GM18520 (cell line): Measurements from ENCODE around the gene EZH1.

Experiments
- ATAC-seq: cut with Tn5 transposase; IDR thresholded peaks from one replicate; pipeline ENCODE4 v1.9.1; 2021; ENCODE audit not compliant: unreplicated experiment

EZH1 gene

DNA sequence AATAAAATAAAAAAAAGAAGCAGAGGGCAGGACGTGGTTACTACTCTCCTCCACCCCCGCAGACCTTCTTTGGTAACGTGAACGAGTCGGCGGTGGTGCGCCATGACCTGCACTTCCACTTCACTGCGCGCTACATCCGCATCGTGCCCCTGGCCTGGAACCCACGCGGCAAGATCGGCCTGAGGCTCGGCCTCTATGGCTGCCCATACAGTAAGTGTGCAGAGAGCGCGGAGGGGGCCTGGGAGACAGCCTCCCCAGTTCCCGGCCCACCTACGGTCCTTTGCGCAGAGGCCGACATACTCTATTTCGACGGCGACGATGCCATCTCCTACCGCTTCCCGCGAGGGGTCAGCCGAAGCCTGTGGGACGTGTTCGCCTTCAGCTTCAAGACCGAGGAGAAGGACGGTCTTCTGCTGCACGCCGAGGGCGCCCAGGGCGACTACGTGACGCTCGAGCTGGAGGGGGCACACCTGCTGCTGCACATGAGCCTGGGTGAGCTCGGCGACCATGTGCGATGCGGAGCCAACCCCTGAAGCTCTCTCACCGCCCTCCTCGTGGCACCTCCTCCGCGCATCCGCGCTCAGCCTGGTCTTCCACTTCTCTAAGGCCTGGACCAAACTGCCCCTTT is 59.8 kb downstream of the EZH1 start:
- ATAC-seq = no peak

DNA sequence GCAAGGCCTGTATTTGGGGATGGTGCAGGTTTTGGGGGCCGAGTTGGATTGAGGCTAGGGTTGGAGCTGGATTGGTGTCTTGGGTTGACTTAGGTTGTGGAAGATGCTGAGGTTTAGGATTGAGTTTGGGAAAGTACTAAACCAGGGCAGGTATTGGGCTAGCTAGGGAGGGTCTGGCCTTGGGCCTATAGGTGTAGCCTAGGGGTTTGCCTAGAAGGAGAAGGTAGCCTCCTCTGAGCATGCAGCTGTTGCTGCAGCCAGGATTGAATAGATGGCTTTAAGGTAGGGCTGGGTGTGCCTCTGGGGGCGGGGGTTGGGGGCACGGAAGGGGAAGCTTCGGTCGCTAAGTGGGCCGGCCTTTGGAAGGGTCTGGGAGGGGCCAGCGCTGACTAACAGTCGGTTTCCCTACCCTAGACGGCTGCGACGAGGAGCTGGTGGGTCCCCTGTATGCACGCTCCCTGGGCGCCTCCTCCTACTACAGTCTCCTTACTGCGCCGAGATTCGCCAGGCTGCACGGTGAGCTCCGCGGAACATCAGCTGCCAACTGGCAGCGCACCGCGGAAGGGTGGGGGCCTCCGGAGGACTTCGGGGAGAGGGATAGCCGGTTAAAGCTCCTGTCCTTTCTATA is 61.3 kb downstream of the EZH1 start:
- ATAC-seq = no peak

DNA sequence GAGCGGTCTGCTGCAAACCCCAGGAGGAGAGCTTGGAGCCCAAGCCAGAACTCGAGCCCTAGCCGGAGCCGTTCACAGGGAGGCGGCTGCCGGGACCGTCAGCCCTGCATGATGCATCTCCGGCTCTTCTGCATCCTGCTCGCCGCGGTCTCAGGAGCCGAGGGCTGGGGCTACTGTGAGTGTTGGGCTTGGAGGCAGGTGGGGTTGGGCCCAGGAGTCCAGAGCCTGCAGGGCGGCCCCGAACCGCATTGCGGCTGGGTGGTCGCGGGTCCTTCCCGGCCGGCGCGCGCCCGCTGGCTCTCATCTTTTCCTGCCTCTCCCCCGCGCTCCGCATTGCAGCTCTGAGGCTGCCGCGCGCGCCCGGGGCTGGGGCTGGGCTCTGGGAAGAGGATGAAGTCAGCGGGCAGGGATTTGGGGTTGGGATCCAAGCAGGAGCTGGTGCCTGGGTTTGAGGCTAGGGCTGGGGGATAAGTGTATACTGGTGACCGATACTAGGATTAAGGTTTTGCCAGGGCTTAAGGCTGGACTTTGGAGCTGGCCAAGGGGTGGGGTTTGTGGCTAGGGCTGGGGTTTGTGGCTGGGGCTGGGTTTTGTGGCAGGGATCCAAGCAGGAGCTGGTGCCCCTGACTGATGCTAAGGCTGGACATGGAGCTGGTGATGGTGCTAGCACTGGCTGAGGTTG is 62.0 kb downstream of the EZH1 start:
- no peak for ATAC-seq

DNA sequence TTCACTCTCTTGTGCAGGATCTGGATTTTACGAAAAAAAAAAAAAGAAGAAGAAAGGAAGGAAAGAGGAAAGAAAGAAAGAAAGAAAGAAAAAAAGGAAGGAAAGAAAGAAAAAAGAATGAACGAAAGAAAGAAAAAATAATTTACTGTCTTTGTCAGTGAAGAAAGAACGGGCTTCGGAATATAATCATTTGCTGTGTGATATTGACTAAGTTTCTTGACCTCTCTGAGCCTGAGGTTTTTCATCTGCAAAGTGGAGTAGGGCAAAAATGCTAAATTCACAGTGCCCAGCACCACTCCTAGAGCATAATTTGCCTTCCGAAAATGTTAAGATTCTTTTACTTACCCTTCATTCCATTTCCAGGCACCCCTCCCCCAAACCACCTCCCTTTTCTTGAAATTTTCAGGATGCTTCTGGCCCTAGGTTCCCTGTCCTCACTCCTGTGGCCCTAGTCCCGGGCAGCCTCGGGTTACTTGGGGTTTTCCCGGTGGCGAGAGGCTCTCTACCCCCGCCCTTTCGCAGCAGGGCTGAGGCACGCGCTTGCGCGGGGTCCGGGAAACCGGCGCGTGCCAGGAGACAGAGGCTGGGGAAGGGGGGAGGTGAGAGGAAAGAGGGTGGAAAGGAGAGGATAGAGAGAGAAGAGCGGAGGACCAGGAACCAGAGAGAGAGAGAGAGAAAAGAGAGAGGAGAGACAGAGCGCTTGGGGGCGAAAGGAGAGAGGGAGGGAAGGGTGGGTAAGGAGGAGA is 62.7 kb downstream of the EZH1 start, which contains the start of gene CNTNAP1:
CNTNAP1 (plus strand) TSS at position 556 of the 746 bp plus-strand sequence. CDS start 299 bp downstream, outside the sequence.
- no peak for ATAC-seq

DNA sequence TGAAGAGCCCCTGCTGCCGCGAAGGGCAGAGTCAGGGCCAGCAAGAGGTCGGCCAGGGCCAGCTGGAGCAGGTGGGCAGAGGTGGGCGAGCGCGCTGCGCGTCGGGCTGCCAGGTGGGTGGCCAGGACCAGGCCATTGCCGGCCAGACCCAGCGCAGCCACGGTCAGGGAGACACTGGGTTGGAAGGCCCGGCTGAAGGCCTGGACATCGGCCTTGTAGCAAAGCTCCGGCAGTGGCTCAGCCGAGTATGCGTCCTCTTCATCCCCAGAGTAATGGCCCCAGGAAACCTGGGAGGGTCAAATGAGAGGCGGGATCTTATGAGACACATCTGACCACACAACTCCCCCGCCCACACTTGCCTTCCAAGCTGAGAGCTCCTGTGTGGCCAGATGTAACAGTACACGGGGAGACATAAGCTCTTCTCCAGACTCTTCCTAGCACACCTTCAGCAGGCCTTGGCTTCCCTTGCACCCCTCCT is 64.5 kb downstream of the EZH1 start:
- ATAC-seq = no peak

DNA sequence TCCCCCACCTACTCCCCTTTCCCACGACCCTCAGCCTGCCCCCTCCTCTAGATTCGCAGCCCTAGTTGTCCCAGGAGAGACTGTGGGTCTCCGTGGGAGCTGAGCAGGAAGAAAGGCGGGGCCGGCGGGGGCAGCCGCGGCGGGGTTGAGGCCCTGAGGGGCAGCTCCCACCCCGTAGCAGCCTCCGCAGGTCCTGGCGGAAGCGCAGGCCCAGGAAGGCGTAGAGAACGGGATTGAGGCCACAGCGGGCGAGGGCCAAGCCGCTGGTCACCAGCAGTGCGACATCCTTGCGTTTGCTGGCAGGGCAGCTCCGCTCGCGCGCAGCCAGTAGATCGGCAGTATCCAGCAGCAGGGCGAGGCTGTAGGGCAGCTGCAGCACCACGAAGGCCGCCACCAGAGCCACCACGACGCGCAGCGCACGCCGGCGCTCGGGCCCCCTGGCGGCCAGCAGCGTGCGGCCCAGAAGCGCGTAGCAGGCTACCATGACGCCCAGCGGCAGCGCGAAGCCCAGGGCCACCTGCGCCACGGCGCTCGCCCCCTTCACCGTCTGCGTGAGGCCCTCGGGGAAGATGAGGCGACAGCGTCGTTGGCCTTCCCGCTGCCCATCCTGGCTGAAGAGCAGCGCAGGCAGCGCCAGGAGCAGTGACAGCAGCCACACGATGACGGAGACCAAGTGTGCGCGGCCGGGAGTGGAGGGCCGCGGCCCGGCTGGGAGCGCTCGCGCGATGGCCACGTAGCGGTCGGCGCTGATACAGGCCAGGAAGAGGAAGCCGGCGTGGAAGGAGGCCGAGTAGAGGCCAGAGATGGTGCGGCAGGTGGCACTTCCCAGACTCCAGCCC is 65.1 kb downstream of the EZH1 start:
- no peak for ATAC-seq

DNA sequence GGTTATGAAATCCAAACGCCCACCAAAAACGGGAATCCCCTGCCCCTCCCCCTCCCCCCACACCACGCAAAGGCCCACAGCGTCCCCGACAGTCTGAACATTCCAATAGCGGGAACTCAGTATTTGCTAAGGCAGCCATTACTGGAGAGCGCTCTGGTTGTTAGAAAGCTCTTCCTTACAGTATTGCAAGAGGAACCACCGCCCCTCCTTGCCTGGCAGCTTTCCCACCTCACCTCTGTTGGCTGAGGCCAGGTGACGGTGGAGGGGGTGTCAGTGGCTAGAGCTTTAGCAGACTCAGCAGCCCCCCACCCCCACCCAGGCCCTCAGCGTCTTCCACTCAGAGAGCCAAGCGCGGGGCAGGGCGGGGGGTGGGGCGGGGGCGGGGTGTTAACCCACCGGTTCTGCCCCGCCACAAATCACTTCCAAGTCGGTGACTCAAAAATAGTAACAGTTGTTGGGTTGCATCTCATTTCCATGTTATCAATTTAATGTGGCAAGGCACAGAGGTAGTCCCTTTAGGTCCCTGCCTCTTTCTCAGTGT is 65.8 kb downstream of the EZH1 start:
- ATAC-seq = no peak

DNA sequence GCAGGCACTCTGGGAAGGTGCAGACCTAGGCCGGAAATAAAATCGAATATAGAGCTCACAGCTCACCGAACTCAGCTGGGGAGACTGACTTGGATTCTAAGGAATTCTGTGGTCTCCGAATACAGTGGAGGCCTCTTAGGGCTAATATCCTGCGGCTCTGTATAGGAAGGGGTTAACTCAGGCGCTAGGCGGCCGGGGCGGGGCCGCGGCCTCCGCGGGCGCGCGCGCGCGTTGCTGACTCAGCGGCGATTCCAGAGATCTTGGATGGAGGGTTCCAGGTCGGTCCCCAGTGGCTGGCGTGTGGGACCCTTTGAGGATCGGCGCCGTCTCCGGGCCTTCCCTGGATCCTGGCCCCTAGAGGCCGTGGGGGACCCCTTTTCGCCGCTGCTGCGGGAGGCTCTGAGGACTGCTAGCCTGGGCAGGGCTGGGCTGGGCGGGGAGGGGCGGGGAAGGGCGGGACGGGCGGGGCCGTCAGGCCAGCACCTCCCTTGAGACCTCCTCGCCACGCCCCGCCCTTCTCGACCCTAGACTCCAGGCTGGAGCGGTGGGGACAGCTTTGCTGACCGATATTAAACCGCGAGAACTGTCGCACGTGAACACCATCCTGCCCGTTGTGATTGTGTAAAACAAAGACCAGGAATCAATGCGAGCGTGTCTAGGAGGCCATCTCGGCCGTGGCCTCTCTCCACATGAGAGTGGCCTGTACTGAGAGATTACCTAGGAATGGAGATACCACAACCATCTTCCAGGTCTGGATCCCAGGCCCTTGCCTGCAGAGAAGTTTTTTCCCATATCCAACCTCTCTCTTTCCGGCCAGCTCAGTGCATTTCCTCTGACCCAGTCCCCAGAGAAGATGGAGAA is 66.7 kb downstream of the EZH1 start:
- peak; percentile 26 for ATAC-seq

DNA sequence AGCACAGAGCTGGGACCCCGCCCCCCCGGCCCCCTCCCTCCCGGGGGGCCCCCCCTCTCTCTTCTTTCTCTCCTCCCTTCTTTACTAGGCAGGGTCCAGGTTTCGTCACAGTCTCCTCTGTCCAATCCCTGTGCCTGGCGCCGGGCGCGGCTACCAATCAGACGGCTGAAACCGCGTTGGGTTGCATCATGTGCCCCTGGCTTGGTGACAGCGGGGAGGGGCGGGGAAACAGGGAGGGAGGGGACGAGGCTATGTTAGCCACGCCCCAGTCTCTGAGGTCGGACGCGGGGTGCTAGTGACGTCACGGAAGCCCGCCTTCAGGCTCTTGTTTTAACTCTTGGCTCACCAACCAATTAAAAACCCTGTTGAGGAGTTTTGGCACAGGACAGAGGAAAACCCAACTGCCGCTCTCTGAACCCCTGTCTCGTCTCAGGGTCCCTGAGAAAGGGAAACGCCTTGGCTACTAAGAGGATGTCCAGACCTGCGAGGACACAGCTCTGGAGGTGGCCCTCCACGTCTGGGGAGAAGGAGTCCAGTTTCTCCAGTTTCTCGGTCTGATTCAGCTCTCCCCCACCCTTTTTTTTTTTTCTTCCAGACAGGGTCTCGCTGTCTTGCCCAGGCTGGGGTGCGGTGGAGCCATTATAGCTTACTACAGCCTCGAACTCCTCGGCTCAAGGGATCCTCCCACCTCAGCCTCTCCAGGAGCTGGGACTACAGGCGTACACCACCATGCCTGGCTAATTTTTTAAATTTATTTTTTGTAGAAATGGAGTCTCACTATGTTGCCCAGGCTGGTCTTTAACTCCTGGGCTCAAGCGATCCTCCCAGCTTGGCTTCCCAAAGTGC is 67.6 kb downstream of the EZH1 start:
- ATAC-seq = peak; percentile 68

DNA sequence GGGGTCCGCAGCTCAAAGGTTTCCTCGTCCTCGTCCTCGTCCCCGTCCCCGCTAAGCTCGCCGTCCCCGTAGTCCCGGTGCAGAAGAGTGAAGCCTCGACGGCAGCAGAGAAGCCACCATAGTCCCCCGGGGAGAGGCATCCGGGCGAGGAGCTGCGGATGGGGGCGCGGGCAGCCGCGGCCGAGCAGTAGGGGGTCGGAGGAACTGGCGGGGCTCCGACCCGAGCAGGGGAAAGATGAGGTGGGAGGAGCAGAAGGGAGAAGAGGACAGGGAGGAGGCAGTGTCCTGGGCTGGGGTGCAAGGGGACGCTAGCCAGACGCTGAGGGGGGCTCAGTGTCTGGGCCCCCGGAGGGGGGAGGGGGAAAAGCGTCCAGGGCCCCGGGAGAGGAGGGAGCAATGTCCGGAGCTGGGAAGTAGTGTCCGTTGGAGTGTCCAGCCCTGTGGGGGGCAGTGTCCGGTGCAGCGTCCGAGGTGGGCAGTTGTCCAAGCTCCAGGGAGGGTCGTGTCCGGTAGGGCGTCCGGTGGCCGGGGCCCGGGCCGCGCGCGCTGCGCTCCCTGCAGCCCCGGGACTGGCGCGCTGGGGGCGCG is 68.3 kb downstream of the EZH1 start, which contains the start of gene PLEKHH3:
PLEKHH3 (minus strand) TSS at position 571 of the 588 bp plus-strand sequence; CDS start at position 140, 431 bp downstream.
- ATAC-seq = no peak

DNA sequence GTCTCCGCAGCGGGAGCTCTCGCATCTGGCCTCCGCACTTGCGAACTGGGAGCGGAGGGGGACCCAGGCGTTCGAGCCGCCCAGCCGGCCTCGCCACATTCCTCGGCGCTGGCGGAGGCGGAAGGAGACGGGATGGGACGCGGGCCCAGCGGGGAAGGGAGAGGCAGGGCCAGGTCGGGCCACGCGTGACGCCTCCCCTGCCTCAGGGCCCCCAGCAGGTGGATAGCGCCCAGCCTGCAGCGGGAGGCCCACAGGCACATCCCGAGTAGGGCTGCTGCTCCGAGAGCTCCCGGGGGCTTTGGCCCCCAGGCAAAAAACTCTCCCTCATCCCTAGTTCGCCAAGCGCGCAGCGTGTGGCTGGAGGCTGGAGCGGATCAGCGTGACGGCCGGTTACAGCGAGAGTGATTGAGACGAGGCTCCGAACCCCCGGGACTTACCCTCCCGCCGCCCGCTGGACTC is 68.8 kb downstream of the EZH1 start:
- ATAC-seq = no peak

DNA sequence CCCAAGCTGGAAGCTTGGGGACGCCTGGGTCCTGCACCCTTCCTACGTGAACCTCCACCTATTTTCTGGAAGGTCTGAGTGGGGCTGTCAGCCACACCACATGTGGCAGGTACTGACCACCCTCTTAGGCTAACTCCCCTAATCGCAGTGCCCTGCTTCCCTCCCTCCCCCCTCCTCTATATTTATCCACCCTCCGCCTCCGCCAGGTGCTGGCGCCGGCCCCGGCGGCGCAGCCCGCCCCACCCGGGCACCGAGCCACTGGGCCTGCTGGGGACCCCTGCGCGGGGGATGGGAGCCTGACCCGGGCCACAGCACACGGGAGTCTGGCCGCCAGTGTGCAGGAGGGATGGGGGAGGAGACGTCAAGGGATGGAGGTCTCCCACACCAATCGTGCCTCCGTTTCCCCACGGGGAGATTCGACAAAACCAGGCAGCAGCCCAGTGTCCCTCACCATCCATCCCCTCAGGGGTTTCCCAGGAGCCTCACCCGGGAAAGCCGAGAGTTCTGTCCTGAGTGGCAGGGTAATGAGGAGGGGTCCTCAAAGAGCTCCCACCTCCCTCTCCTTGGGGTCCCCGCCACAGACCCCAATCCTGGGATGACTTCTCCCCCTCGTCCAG is 69.4 kb downstream of the EZH1 start:
- ATAC-seq = no peak

DNA sequence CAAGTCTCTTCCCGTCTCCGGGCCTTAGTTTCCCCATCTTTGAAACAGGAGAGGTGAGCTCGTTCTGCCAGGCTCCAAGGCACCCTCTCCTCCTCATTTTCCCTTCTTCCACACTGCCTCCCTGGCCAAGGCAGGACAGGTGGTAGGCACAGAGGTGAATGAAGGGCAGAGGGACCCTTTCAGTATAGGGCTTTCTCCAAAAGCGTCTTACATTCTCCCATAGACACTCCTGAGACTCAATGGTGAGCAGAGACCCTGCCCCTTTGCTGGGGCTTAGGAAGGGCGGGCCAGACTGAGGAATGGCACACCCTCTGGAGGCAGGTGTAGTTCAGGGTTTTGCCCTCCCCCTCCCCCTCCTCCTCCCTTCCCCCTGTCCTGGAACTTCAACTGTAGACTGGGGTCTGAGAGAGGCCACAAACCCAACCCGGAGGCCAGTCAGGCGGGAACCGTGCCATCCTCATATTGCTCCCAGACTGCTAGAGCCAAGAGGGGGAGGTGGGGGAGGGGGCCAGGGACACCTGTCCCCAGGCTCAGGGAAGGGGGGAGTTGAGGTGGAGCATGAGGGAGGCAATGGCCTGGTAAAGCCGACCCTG is 70.0 kb downstream of the EZH1 start:
- ATAC-seq = no peak

DNA sequence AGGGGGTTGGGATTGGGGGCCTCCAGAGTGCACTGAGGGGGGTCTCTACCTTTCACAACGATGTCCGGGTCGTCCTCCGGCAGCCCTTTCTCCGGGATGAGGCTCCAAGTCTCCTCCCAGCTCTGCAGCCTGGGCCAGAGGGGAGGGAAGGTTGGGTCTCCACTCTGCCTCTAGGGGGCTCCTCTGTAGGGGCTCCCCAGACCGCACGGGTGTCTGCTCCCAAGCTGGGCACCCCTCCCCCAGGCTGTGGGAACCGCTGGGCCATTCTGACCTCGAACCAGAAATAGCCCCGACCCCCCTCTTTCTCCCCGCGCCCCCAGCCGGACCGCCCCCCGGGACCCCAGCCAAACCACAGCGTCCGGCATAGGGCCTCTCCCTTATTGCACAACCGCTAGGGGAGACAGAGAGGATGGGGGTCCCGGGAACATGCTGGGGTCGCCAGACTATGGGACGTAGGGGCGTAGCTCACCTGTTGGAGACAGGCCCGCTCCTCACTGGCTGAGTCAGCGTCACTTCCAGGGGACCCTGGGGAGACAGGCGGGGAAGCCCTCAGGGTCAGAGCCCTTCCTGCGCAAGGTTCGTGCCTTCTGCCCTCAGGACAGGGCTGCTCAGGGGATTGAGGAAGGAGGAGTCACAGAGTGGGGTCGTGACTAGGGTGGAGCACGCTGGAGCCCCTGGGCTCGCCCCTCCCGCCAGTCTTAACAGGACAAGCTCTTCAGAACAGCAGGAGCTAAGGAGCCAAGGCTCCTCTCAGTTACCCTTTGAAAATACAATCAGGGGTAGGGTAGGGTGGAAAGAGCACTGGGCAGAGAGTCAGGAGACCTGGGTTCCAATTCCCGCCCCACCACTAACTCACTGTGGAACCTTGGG is 70.7 kb downstream of the EZH1 start:
- no peak for ATAC-seq

DNA sequence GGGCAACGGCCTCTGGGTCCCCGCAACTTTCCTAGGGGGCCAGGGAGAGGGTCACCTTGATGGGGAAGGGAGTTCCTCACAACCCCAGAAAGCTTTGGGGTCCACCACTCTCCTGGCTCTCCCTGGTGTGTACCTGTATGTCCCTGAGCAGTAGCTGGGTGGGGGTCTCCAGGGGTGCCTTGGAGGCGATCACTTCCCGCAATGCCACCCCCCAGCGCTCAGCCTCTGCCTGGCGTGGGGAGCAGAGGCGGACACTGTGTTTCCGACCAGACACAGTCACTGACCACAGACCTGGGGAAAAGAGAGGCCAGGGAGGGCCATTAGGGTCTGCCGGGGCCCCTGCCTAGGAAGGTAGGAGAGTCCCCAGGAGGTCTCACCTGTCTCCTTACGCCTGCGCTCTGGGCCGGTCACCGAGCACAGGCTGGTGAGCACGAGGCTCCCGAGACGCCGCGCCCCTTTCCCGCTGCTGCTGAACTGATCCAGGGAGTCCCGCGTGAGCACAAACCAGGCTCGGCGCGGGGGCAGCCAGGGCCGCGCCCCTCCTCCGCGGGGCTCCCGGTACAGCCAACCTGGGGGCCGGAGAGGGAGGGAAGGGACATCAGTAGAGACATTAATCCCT is 71.5 kb downstream of the EZH1 start:
- no peak for ATAC-seq

DNA sequence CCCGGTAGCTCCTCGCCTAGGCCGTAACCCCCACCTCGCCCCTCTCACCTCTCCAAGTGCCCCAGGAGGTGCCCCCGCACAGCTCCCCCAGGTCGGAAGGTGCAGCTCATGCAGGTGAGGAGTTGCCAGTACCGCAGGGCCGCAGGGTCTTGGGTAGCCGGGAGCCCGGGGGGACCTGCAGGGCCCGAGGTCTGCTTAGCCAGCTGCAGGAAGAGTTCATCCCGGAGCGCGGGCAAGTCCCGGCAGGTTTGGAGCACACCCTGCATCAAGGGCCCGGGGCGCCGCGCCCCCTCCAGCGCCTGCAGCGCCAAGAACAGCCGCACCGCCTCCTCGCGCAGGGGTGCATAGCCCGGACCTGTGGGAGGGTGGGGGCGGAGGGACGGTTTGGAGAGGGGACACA is 72.8 kb downstream of the EZH1 start:
- ATAC-seq = no peak
